GM19463 (cell line): Measurements from ENCODE around the gene PRKCA.
A peak's percentile ranks its signal among the peaks of the same experiment; 100 is the strongest.
"Not testable (repeated sequence)": the region's sequence is repeated elsewhere in the genome, so short reads cannot be mapped to it uniquely, and the experiment has no call there.

Source experiments
- ATAC-seq: cut with Tn5 transposase; IDR thresholded peaks from one replicate; pipeline ENCODE4 v1.9.1; 2021; ENCODE audit warnings: mild to moderate bottlenecking, moderate library complexity; ENCODE audit not compliant: unreplicated experiment

Gene PRKCA

DNA sequence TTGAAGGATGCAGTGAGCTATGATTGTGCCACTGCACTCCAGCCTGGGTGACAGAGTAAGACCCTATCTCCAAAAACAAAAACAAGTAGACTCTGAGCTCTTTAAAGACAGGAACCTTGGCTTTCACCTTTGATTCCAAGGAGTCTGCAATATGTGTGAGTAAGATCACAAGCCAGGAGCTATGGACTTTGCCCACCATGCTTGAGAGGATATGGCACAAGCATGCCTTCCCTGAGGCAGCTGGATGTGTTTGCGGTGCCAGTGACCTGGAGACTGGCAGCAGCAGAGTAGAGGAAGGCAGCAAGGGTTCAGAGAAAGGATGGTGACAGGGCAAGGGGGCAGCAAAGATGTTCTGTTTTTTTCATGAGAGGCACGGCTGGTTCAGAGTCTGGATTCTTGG, 14.5 kb upstream of the PRKCA start:
- ATAC-seq: no peak

DNA sequence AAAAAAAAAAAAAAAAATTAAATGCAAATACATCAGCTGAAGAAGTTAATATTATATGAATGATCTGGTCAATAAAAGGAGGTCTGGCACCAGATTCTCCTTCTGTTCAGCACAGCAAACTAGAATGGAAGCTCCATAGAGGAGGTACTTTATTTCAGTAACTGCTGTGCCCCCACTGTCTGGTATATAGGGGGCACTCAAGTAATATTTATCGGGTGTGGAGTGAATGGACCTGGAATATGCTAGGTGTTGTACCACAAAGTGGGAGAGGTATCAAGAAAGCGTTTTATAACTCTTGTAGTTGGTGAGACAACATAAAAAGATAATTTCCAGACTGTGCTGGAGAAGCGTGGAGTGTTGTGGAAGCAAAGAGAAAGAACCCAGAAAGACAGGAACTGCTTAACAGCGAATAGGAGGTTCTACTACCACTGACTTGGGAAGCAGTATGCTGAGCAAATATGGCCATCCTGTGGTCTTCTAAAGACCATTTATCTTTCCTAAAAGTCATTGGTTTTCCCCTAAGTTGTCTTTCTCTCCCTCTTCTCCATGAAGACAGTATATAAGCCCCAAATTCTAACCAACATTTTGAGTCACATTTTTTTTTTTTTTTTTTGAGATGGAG, 12.2 kb upstream of the PRKCA start:
- ATAC-seq: no peak

DNA sequence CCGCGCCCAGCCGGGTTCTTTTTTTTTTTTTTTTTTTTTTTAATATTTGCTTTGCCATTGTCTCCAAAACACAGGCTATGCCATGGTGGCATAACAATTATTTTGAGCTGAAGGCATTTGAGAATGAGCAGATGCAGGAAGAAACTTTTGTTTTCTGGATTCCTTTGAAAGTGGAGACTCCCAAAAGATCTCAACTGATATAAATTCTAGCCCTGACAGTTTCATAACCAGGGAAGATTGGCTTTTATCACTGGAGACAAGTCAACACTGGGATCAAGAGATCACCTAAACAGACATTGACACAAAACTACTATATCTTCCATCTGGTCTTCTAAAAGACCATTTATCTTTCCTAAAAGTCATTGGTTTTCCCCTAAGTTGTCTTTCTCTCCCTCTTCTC, 10.1 kb upstream of the PRKCA start:
- no peak for ATAC-seq

- ATAC-seq: no peak
These were observed 6.1 kb upstream of the PRKCA start for GRCh38 chr17:66296289-66296725.

GRCh38 chr17:66297443-66297842, 5.0 kb upstream of the PRKCA start:
- not testable (repeated sequence) for ATAC-seq

GRCh38 chr17:66299711-66300110, 2.7 kb upstream of the PRKCA start:
- no peak for ATAC-seq

- no peak for ATAC-seq
These were observed 1.5 kb upstream of the PRKCA start for GRCh38 chr17:66300956-66301355.

GRCh38 chr17:66301367-66301863, 998 bp upstream of the PRKCA start:
- no peak for ATAC-seq

DNA sequence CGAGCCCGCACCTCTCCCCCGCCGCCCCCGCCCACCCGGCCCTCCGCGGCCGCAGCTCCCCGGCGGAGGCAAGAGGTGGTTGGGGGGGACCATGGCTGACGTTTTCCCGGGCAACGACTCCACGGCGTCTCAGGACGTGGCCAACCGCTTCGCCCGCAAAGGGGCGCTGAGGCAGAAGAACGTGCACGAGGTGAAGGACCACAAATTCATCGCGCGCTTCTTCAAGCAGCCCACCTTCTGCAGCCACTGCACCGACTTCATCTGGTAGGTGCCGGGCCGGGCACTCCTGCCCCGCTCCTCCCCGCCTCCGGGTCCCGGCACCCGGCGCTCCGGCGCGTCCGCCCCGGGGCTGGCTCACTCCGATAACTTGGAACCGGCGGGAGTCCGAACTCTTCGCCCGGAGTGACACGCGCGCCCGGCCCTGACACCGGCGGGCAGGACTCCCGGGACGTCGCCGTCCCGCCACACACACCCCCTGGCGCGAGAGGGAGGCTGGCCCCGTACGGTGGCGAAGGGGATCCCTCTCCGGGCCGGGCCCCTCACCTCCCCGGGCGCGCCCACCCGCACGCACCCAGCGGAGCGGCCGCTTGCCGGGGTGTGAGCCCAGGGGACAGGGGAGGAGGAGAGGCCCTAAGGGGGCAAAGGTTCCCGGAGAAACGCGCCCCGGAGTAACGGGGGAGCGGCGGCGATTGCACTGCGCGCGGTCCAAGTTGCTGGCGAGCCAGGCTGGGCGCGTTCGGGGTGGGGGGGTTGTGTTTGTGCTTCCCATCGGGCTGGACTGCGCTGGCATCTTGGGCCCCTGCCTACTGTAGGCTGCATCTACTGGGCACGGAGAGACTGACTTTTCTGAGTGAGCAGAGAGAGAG, 581 bp downstream of the PRKCA start:
- ATAC-seq: peak; percentile 7

DNA sequence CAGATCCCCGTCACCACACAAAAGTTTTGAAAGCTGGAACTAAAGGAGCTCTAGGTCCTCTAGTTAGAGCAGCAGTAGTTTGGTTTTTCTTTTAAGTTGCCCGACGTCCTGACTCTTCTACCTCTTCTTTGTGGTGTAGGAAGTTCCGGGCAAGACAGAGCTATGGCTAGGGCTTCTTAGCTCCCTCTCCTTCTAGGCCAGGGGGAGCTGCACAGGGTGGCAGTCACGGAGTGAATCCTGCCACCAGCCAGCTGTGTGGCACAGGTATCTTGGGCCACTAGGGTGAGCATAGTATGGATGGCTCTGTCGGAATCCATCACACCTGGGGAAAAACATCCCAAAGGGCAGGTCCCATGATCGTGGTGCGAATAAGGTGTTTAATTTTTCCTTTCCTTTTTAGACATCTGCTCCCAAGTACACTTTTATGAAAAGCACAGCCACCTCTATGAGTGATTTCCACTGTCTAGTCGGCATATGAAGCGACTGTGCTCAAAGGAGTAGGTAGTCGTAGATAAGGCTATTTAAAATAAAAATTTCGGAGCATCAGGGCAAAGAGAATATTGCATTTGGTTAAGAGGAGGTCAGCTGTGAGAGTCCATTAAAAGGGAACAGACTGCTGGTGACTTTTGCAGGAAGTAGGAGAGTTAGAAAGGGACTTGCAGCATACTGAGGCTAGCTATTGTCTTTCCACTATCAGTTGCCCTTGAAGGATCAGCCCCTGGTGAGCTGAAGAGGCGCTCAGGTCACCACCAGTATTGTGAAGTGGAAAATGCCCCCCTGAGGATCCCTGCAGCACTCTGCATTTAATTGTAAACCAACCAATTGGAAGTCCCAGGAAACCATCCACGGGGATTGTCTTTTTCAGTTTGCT, 2.1 kb downstream of the PRKCA start:
- ATAC-seq: no peak

- no peak for ATAC-seq
These were observed 4.0 kb downstream of the PRKCA start for GRCh38 chr17:66306446-66306845.

- ATAC-seq: no peak
These were observed 4.8 kb downstream of the PRKCA start for GRCh38 chr17:66307257-66307656.

DNA sequence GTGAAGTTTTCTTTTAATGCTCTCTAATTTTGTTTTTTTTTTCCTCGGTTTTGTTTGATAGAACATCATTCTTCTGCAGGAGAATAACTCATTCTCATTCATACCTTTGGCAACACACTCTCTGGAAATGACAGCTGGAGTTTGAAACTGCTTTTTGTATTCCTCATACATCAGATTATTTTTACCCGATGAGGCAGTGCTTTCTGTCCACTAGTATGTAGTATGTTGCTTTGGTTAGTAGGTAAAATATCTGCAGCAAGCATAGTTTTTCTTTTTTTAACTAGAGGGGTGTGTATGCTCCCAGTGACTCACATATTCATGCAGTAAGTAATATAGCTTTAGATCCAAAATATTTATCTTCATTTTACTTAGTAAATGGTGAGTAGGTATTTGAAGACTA, 6.4 kb downstream of the PRKCA start:
- ATAC-seq: no peak

- ATAC-seq: no peak
These were observed 7.4 kb downstream of the PRKCA start for GRCh38 chr17:66309793-66310192.

- ATAC-seq: no peak
These were observed 8.2 kb downstream of the PRKCA start for GRCh38 chr17:66310528-66311148.

DNA sequence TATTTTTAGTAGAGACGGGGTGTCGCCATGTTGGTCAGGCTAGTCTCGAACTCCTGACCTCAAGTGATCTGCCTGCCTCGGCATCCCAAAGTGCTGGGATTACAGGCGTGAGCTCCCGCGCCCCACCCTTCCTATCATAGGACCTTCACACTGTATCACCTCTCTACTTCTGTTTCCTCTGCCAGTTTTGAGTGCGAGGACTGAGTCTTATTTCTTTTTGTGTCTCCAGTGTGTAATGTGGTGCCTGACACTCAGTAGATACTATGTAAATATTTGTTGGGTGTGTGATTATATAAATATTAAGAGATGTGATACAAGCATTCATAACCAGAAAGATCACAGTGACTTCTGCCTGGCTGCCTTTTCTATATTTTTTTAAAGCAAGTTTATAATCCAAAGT, 10.5 kb downstream of the PRKCA start:
- ATAC-seq: no peak

DNA sequence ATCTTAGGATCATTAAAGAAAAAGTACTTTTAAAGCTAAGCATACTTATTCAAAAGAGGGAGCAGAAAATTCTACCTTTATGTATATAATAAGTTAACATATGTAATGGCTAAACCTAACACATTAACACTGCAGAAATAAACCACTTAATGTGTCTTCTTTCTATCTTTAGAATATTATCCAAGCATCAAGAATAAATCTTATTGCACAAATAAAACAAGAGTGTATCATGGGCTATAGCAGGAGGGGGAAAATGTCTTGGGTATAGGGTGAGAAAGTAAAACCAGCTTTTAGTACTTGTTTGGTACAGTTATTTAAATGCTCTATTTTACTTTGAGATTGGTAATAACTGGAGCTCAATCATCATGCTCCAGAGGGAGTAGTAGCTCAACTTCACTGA, 10.9 kb downstream of the PRKCA start:
- no peak for ATAC-seq

- ATAC-seq: no peak
These were observed 11.7 kb downstream of the PRKCA start for GRCh38 chr17:66313995-66314659.

DNA sequence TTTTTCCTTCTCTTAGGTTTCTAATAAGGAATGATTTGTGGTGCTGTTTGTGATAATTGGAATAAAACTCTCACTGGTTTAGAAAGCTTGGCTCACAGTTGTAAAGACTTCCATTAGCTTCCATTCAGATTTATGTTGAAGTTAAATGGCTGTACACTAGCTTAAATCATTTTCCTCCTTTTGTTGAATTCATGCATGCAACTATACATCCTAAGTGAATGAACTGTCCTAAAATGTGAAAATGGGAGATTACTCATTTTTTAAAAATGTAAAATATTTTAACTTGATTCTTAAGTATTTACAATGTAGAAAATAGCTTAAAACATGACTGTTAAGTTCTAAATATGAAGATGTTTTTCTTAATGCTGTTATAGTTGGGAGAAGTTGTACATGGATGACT, 15.2 kb downstream of the PRKCA start:
- no peak for ATAC-seq

- ATAC-seq: no peak
These were observed 16.8 kb downstream of the PRKCA start for GRCh38 chr17:66319226-66319625.
